ENCODE measurements around the gene BDH1. TPM values are rescaled to one million over a fixed set of nuclear protein-coding genes. Genes with fewer than 3 reads are reported as not detected.

Gene BDH1
- total and polyA plus RNA-seq, 2 of the 13 experiments (the other 11 are each of a cell fraction or from before 2014, with no cell fraction given): 21.2 to 71.9 TPM

DNA sequence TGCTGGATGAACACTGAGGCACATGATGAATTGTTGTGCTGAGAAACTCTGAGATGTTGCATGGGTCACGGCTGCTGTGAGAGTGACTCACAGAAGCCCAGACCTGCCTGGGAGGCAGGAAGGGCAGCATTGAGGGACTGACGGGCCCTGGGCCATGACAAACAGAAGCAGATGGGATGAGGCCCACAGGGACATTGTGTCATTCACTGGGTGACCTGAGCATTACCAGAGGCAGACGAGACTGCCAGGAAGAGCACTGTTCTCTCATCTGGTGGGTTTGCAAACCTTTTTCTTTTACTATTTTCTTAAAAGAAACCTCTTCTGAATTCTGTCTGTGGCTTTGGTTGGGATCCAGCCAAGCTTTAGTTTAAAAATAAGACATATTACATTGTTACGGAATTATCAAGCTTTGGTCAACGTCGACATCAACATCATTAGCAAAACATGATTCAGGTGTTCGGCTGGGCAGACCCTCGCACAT is 67.8 kb downstream of the BDH1 start (continued):
- 0 out of 2 replicates have a peak, but pooled peaks have one; percentile 19 for TF ChIP-seq MED1 (CRISPR knock-in tag; IDR thresholded peaks at IDR 0.05)
- TF ChIP-seq, protein P1, sequence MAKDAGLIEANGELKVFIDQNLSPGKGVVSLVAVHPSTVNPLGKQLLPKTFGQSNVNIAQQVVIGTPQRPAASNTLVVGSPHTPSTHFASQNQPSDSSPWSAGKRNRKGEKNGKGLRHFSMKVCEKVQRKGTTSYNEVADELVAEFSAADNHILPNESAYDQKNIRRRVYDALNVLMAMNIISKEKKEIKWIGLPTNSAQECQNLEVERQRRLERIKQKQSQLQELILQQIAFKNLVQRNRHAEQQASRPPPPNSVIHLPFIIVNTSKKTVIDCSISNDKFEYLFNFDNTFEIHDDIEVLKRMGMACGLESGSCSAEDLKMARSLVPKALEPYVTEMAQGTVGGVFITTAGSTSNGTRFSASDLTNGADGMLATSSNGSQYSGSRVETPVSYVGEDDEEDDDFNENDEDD (CRISPR knock-in tag; IDR thresholded peaks at IDR 0.05; ENCODE audit: borderline replicate concordance): no peak
- no peak for TF ChIP-seq TBX2 (CRISPR knock-in tag; IDR thresholded peaks at IDR 0.05; ENCODE audit: borderline replicate concordance)
- TF ChIP-seq CEBPG (CRISPR knock-in tag; IDR thresholded peaks at IDR 0.05): peak; percentile 48; the same call in 1 of the 2 replicates
- no peak for TF ChIP-seq HBP1 (CRISPR knock-in tag; IDR thresholded peaks at IDR 0.05; ENCODE audit: low read depth)
- no peak for TF ChIP-seq ZNF17 (CRISPR knock-in tag; IDR thresholded peaks at IDR 0.05)
- no peak for TF ChIP-seq RFX1 (IDR thresholded peaks at IDR 0.05)
- TF ChIP-seq ARHGAP35 (CRISPR knock-in tag; IDR thresholded peaks at IDR 0.05; ENCODE audit: borderline replicate concordance): no peak
- TF ChIP-seq MTF2 (CRISPR knock-in tag; IDR thresholded peaks at IDR 0.05; ENCODE audit: borderline replicate concordance): no peak
- TF ChIP-seq NONO (IDR thresholded peaks at IDR 0.05): no peak
- TF ChIP-seq NONO (CRISPR knock-in tag; conservative IDR thresholded peaks at IDR 0.05): no peak
- no peak for TF ChIP-seq ZNF251 (CRISPR knock-in tag; IDR thresholded peaks at IDR 0.05)
- no peak for TF ChIP-seq SOX6 (IDR thresholded peaks at IDR 0.05)
- TF ChIP-seq SOX6 (CRISPR knock-in tag; IDR thresholded peaks at IDR 0.05): no peak
- no peak for TF ChIP-seq MEF2D (CRISPR knock-in tag; IDR thresholded peaks at IDR 0.05)
- TF ChIP-seq ZNF644 (CRISPR knock-in tag; IDR thresholded peaks at IDR 0.05; ENCODE audit: low read depth): 0 out of 2 replicates have a peak, but pooled peaks have one; percentile 26
- no peak for TF ChIP-seq ZKSCAN1 (IDR thresholded peaks at IDR 0.05; ENCODE audit: low read length)
- TF ChIP-seq, protein P2, sequence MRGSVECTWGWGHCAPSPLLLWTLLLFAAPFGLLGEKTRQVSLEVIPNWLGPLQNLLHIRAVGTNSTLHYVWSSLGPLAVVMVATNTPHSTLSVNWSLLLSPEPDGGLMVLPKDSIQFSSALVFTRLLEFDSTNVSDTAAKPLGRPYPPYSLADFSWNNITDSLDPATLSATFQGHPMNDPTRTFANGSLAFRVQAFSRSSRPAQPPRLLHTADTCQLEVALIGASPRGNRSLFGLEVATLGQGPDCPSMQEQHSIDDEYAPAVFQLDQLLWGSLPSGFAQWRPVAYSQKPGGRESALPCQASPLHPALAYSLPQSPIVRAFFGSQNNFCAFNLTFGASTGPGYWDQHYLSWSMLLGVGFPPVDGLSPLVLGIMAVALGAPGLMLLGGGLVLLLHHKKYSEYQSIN (CRISPR knock-in tag; IDR thresholded peaks at IDR 0.05; ENCODE audit: borderline replicate concordance): no peak
- no peak for TF ChIP-seq ELF4 (CRISPR knock-in tag; IDR thresholded peaks at IDR 0.05; ENCODE audit: borderline replicate concordance)
- no peak for TF ChIP-seq RARG (CRISPR knock-in tag; IDR thresholded peaks at IDR 0.05; ENCODE audit: low read depth)
- no peak for TF ChIP-seq SP140L (CRISPR knock-in tag; IDR thresholded peaks at IDR 0.05; ENCODE audit: borderline replicate concordance)
- TF ChIP-seq, protein P3, sequence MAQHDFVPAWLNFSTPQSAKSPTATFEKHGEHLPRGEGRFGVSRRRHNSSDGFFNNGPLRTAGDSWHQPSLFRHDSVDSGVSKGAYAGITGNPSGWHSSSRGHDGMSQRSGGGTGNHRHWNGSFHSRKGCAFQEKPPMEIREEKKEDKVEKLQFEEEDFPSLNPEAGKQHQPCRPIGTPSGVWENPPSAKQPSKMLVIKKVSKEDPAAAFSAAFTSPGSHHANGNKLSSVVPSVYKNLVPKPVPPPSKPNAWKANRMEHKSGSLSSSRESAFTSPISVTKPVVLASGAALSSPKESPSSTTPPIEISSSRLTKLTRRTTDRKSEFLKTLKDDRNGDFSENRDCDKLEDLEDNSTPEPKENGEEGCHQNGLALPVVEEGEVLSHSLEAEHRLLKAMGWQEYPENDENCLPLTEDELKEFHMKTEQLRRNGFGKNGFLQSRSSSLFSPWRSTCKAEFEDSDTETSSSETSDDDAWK (CRISPR knock-in tag; IDR thresholded peaks at IDR 0.05): no peak
- no peak for TF ChIP-seq DNMT3B (CRISPR knock-in tag; conservative IDR thresholded peaks at IDR 0.05)
- TF ChIP-seq REPIN1 (CRISPR knock-in tag; IDR thresholded peaks at IDR 0.05; ENCODE audit: borderline replicate concordance, low read depth): no peak
- no peak for TF ChIP-seq ZNF780A (CRISPR knock-in tag; IDR thresholded peaks at IDR 0.05)
- TF ChIP-seq ZNF782 (CRISPR knock-in tag; IDR thresholded peaks at IDR 0.05; ENCODE audit: borderline replicate concordance): no peak
- TF ChIP-seq TEAD3 (CRISPR knock-in tag; optimal IDR thresholded peaks at IDR 0.05; ENCODE audit: borderline replicate concordance): no peak
- TF ChIP-seq SMAD1 (CRISPR knock-in tag; IDR thresholded peaks at IDR 0.05; ENCODE audit: borderline replicate concordance, low read depth): no peak
- peak; percentile 53; the same call in 1 of the 2 replicates for TF ChIP-seq HMG20A (CRISPR knock-in tag; IDR thresholded peaks at IDR 0.05; ENCODE audit: borderline replicate concordance)
